Heart left ventricle (tissue), 16 donors: ENCODE measurements around the gene KCNJ6. TPM values are rescaled to one million over a fixed set of nuclear protein-coding genes. Genes with fewer than 3 reads are reported as not detected.
A peak's percentile ranks its signal among the peaks of the same experiment; 100 is the strongest.

Experiments used
- ATAC-seq, 4 donors: fragments of 200-7000 bp; cut with Tn5 transposase; one replicate each; pipeline ENCODE4 v1.9.1; 2020 to 2022; ENCODE audit warnings: moderate library complexity in 4 of 4, mild to moderate bottlenecking in 3 of 4, moderate number of reproducible peaks in 1 of 4
- DNase-seq, 5 donors: peaks; one replicate each; pipeline ENCODE4 v3.0.0-alpha.2; 2020
- H3K27ac ChIP-seq, 12 donors: fragments of 200-600 bp; sonication (generic) in 4 of 12; one replicate each; pipeline versions ENCODE4 v1.5.0 to v1.8.0; 2016 to 2022; ENCODE audit warnings: mild to moderate bottlenecking in 2 of 12
- H3K27me3 ChIP-seq, 9 donors: fragments of 200-600 bp; sonication (generic) in 2 of 9; one replicate each; pipeline versions ENCODE4 v1.5.1 to v1.8.0; 2016 to 2022; ENCODE audit warnings: mild to moderate bottlenecking in 3 of 9
- H3K36me3 ChIP-seq, 9 donors: fragments of 200-600 bp; sonication (generic) in 2 of 9; one replicate each; pipeline versions ENCODE4 v1.5.0 to v1.8.0; 2018 to 2022; ENCODE audit warnings: mild to moderate bottlenecking in 2 of 9
- H3K4me1 ChIP-seq, 12 donors: fragments of 200-600 bp; sonication (generic) in 4 of 12; one replicate each; pipeline versions ENCODE4 v1.5.0 to v1.8.0; 2016 to 2022; ENCODE audit warnings: mild to moderate bottlenecking in 3 of 12
- H3K4me3 ChIP-seq, 12 donors: fragments of 200-600 bp; sonication (generic) in 4 of 12; one replicate each; pipeline versions ENCODE4 v1.5.0 to v1.8.0; 2017 to 2022; ENCODE audit warnings: mild to moderate bottlenecking in 9 of 12, moderate library complexity in 4 of 12
- H3K9me3 ChIP-seq, 12 donors: fragments of 200-600 bp; sonication (generic) in 4 of 12; one replicate each; pipeline versions ENCODE4 v1.5.0 to v1.8.0; 2016 to 2022; ENCODE audit warnings: mild to moderate bottlenecking in 1 of 12
- CTCF ChIP-seq, 12 donors: fragments of 200-600 bp; sonication (generic) in 4 of 12; IDR thresholded peaks; one replicate each; pipeline versions ENCODE4 v1.5.0 to v1.8.0; 2018 to 2022; ENCODE audit warnings: antibody characterized with exemption in 12 of 12, mild to moderate bottlenecking in 5 of 12
- POLR2A ChIP-seq, 2 donors: fragments of 450-650 bp; IDR thresholded peaks; one replicate each; pipeline ENCODE4 v1.6.1; 2017; ENCODE audit warnings: antibody characterized with exemption in 2 of 2, mild to moderate bottlenecking in 2 of 2, moderate library complexity in 2 of 2
- WGBS, 4 donors: extraction: QIAGEN DNeasy Blood & Tissue Kit in 2 of 4; methylation state at CpG; one replicate each; pipeline versions ENCODE4 v1.1.5 to v1.1.7; 2013 to 2018; 5-methylcytosine and 5-hydroxymethylcytosine counted together
- intact Hi-C, 10 donors: fragments of 100-400 bp; cut with DNase I; formaldehyde crosslinking; loops; one replicate each; pipeline versions ENCODE4 v1.11.1 to v1.14.2; 2022
- polyA plus RNA-seq, 2 donors: library from polyadenylated mRNA; stranded (reverse); fragments of 200-250 nt; gene quantifications; one replicate each; pipeline ENCODE4 v1.2.3, GENCODE V29; 2013
- total RNA-seq, 9 donors: library from RNA; depleted of rRNA in 2 of 9; stranded (reverse); fragments of >200 nt in 2 of 9; fragmentation: NEBNext Ultra II Directional in 3 of 9; extraction: Animal tissue kit (Norgen Biotek cat#: 25700) in 3 of 9; gene quantifications; one replicate each; pipeline versions ENCODE4 v1.1.0 to v1.2.4, GENCODE V29; 2016 to 2023
- donor health status: ischemic (EF 13 %, LVEDD 7.1; RV severe dilation, severe dysfunction).
- donor health status: healthy with polysubstance abuse.
- donor health status: DM: no; HTN: yes; CAD: no.
- donor health status: DM: no; HTN: no; CAD: no.
- donor health status: ischemic (EF 25% LVEDD 6.9; RV normal size, moderate dysfunction).
- donor health status: ischemic (EF 25% LVEDD 5.7; RV mildly dilated, moderate dysfunction).
- donor health status: healthy.
- donor health status: DM: yes; HTN: yes; CAD: no.
- donor health status: ischemic (EF 35%, LVEDD 5.7; RV mildly dilated, moderate dysfunction).
- donor health status: nonischemic (EF 11% LVEDD 7.7; RV severe dilation, severe dysfunction).
- donor health status: DM: yes; HTN: yes; CAD: no.
- donor health status: PGD.
- donor health status: ischemic (EF 29% LVEDD 5.4; RV normal size, mild dysfunction).
- donor health status: nonischemic (EF 23%, LVEDD 6.1; RV moderate dilation, normal function).

Gene KCNJ6
- total and polyA plus RNA-seq, 11 donors = not detected

DNA sequence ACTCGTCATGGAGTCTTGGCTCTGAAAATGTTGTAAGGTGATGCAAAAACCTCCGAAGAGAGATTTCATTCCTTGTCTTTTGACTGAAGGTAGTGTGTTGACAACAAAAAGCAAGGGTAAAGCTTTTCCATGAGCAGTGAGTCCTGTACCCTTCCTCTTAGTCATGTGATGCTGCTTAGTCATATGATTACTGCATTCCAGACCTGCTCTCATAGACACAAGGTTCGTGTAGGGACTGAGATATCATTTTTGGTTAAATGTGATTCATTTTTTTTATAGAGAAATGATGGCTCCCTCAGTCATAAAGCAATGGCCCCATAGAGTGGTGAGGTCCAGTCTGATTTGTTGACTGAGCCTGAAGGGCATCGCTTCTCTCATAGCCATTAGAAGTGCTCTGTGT is 9.2 kb downstream of the KCNJ6 start:
- WGBS, 4 donors = 51 to 69% (median 60%) methylated on average over 4 of the region's 4 CpGs
- H3K27ac ChIP-seq = no peak overlapping the region
- no peaks in the 10 kb centered on the region for H3K9me3 ChIP-seq
- intact Hi-C loops = loop anchor here in 1 of 10 donors (10.0 kb wide), 1 partner anchor 218 kb away; no protein-coding TSS in a partner anchor
- ATAC-seq = no peak
- peaks cover 0 to 33% (median 3%) of the 10 kb centered on the region in 9 donors for H3K27me3 ChIP-seq
- no peak overlapping the region for H3K4me3 ChIP-seq
- TF ChIP-seq CTCF (IDR thresholded peaks at IDR 0.05) = no peak
- no peak for TF ChIP-seq POLR2A (IDR thresholded peaks at IDR 0.05)
- no peaks in the 10 kb centered on the region for H3K36me3 ChIP-seq
- peaks cover 0 to 3% (median 0%) of the 10 kb centered on the region in 12 donors for H3K4me1 ChIP-seq
- DNase-seq = no peak

GRCh38 chr21:37905291-37905690 is 11.0 kb downstream of the KCNJ6 start:
- H3K27ac ChIP-seq = no peak overlapping the region
- DNase-seq = no peak
- H3K9me3 ChIP-seq = no peaks in the 10 kb centered on the region
- WGBS, 4 donors = 82 to 89% (median 88%) methylated on average over 5 of the region's 5 CpGs
- intact Hi-C loops = loop anchor here in 1 of 10 donors (10.0 kb wide), 1 partner anchor 220 kb away; no protein-coding TSS in a partner anchor
- no peak for TF ChIP-seq CTCF (IDR thresholded peaks at IDR 0.05)
- TF ChIP-seq POLR2A (IDR thresholded peaks at IDR 0.05) = no peak
- H3K4me1 ChIP-seq = peaks cover 0 to 3% (median 0%) of the 10 kb centered on the region in 12 donors
- H3K4me3 ChIP-seq = no peak overlapping the region
- peaks cover 0 to 18% (median 0%) of the 10 kb centered on the region in 9 donors for H3K27me3 ChIP-seq
- H3K36me3 ChIP-seq = no peaks in the 10 kb centered on the region
- ATAC-seq = no peak

GRCh38 chr21:37904856-37905255 is 11.4 kb downstream of the KCNJ6 start:
- no peaks in the 10 kb centered on the region for H3K36me3 ChIP-seq
- ATAC-seq (peak; percentile 67 to 94 (median 90)), DNase-seq (peak in 4 of 5 donors; percentile 16 to 67 (median 35))
- no peaks in the 10 kb centered on the region for H3K9me3 ChIP-seq
- peaks cover 0 to 3% (median 0%) of the 10 kb centered on the region in 12 donors for H3K4me1 ChIP-seq
- H3K4me3 ChIP-seq = no peak overlapping the region
- H3K27ac ChIP-seq = no peak overlapping the region
- intact Hi-C loops = loop anchor here in 1 of 10 donors (10.0 kb wide), 1 partner anchor 220 kb away; no protein-coding TSS in a partner anchor
- H3K27me3 ChIP-seq = peaks cover 0 to 21% (median 0%) of the 10 kb centered on the region in 9 donors
- TF ChIP-seq POLR2A (IDR thresholded peaks at IDR 0.05) (no peak), CTCF (IDR thresholded peaks at IDR 0.05) (no peak)
- WGBS, 4 donors = 27 to 56% (median 40%) methylated on average over 4 of the region's 4 CpGs

- TF ChIP-seq CTCF (IDR thresholded peaks at IDR 0.05) (no peak), POLR2A (IDR thresholded peaks at IDR 0.05) (no peak)
- H3K9me3 ChIP-seq = no peaks in the 10 kb centered on the region
- 73 to 85% (median 82%) methylated on average over 2 of the region's 2 CpGs for WGBS, 4 donors
- intact Hi-C loops = loop anchor here in 1 of 10 donors (10.0 kb wide), 1 partner anchor 221 kb away; no protein-coding TSS in a partner anchor
- ATAC-seq (no peak), DNase-seq (no peak)
- H3K36me3 ChIP-seq = no peaks in the 10 kb centered on the region
- no peak overlapping the region for H3K27ac ChIP-seq
- H3K4me1 ChIP-seq = peaks cover 0 to 3% (median 0%) of the 10 kb centered on the region in 12 donors
- no peak overlapping the region for H3K4me3 ChIP-seq
- H3K27me3 ChIP-seq = peaks cover 0 to 13% (median 0%) of the 10 kb centered on the region in 9 donors
These were observed 12.9 kb downstream of the KCNJ6 start for GRCh38 chr21:37903396-37903795.
